NCI-H1048 (cell line): Measurements from ENCODE around the gene TREX2.

Experiments
- DNase-seq: peaks from one replicate; lab custom pipeline; 2025; lab: John Stamatoyannopoulos, UW

TREX2 gene

GRCh38 chrX:153433781-153434285 lies 12.0 kb downstream of the TREX2 start:
- DNase-seq, result no peak

DNA sequence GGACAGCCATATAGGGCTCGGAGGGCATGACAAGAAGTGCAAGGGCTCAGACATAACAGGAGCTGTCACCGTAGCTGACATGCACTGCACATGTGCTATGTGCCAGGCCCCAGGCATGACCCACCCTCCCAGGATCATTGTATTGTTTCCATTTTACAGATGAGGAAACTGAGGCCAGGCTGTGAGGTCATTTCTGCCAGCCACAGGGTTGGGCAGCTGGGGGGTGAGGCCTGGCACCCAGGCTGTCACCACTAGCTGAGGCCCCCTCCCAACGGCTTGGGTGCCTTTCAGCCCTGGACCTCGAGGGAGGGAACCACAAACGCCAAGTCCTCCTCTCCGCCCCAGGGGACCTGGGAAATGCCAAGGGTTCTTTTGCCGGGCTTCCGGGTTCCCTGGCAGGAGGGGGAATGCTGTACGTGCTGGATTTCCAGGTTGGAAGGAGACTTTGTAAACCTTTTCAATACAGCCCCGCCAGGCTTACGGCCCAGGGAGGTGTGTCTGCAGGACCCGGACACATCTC lies 12.6 kb downstream of the TREX2 start:
- DNase-seq, result no peak

- no peak for DNase-seq
These were observed 15.1 kb downstream of the TREX2 start for GRCh38 chrX:153430796-153431195.

GRCh38 chrX:153426204-153426603 lies 19.7 kb downstream of the TREX2 start:
- no peak for DNase-seq

DNA sequence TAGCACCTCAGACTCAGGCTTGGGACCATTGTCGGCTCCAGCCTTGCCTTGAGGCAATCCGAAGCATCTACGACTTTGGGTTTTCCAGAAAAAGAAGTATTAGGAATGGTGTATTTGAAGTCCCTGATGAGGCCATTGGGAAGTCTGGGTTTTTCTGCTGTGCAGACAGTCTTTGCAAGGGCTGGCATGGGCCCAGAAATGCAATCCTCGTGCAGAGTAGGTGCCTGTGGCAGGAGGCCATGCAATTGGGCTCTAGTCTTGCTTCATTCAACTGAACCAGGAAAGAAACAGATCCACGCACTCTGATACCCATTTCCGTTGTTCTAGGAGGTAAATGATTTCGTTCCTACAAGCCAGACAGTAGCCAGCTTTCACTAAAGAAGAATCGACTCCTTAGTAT lies 22.2 kb downstream of the TREX2 start:
- no peak for DNase-seq

DNA sequence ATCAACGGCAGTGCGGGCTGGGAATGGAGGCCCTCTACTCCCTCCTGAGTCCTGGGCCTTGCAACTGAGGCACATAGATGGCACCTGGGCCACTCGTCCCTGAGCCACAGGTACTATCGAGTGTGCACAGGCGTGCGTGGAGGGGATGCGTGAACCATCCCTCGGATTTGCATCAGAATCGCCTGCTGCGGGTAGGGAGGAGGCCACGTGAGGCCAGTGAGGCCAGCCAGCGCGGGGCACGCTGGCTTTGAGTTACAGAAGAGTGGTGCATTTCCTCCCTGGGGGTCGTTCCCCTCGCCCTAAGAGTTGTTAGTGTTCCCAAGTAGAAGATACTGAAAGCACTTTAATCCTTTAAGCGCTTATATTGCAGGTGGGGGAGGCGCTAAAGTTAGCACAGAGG lies 24.0 kb downstream of the TREX2 start:
- no peak for DNase-seq

GRCh38 chrX:153420851-153421599 lies 24.8 kb downstream of the TREX2 start:
- DNase-seq, result no peak

DNA sequence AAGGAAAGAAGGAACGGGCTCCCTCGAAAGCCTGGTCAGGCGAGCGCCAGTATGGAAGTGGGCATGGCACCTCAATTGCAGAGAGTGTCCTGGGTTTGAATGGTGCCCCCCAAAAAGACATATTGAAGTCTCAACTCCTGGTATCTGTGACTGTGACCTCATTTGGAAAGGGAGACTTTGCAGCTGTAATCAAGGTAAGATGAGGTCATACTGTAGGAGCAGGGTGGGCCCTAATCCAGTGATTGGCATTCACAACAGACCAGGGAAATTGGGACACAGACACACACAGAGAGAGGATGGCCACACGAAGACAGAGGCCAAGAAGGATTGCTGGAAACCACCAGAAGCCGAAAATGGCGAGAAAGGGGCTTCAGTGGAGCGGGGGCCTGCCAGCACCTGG lies 28.2 kb downstream of the TREX2 start:
- no peak for DNase-seq

DNA sequence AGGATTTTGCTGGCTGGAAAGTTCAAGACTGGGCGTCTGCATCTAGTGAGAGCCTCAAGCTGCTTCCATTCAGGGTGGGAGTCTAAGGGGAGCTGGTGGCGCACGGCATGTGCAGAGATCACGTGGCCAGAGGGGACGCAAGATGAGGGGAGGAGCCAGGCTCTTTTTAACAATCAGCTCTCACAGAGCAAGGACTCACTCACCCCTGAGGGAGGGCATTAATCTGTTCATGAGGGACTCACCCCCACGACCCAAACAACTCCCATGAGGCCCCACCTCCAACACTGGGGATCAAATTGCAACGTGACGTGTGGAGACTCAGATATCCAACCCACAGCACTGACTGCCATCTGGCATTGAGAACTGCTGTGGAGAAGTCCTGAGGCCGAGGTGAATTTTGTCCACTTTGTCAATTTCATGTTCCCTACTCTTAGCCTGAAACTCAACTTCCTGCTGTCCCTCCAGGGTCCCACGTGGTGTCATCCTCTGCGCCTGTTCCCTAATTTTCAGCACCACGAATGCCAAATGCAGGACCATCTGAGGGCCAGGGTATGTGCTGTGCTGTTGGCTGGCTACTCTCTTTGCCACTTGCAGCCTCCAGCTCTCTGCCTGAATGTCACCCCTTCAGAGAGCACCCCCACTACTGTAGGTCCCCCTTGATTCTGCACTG lies 28.9 kb downstream of the TREX2 start:
- no peak for DNase-seq

DNA sequence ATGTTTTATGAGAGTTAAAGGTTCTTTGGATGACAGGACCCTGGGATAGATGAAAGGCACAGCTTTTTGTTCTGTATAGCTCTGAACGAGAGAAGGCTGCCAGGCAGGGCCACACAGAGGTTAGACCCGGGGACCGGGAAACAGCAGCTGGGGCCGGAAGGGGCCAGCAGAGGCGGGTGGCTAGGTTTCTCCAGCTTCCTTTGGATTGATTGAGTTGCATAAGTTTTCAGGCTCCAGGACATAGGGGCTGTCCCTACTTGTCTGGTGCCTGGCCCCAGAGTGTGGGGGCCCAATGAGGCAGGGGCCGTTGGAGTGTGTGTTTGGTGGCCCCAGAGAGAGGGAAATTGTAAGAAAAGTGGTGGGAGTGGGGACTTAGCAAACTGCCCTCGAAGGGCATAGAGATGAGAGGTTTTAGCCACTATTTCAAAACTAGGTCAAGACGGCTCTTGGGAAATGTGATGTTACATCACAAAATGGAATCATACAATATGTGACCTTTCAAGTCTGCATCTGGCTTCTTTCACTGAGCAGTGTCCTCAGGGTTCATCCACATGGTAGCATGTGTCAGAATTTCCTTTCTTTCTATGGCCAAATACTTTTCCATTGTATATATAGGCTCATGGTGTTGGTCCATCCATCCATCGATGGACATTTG lies 30.9 kb downstream of the TREX2 start:
- no peak for DNase-seq

- DNase-seq, result no peak
These were observed 32.1 kb downstream of the TREX2 start for GRCh38 chrX:153413731-153414130.

DNA sequence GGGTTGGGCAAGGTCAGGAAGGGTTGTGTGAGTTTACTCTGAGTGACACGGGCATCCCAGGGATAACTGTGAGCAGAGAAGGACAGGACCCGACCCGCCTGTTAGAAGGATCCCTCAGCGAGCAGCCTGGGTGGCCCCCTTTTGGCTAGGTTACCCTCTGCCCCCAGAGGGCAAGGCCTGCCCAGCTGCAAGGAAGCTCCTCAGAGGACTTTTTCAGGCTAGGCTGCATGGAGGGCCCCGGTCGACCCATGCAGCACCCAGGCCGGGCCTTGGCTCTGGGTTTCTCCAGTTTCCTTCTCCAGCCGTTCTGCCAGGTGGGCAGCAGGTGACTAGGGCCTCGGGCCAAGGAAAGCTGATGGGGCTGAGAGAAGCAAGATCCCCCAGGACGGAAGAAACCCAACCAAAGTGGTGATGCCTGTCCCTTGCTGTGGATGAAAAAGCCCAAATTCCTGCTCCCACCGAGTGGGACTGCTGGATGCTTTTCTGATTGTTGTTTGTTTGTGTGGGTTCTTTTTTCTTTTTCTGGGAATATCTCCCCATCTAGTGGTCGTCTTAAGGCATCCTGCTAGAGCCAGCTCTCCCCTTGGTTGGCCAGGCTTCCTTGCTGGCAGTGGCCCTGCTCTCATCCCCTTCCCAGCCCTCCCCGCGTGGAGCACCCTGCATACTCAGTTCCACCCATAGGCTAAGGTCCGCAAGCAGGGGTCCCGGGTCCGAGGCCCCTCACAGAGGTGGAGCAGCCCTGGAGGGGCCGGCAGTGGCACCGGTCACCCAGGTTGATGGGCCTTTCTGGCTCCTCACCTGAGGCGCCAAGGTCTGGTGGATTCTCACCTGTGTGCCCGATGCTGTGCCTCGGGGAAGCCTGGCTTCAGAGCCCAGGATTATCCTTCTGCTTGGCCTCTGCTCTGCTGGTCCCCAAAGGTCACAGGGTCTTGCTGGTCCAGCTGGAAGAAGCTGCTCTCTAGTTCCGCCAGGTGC lies 32.8 kb downstream of the TREX2 start:
- no peak for DNase-seq

DNA sequence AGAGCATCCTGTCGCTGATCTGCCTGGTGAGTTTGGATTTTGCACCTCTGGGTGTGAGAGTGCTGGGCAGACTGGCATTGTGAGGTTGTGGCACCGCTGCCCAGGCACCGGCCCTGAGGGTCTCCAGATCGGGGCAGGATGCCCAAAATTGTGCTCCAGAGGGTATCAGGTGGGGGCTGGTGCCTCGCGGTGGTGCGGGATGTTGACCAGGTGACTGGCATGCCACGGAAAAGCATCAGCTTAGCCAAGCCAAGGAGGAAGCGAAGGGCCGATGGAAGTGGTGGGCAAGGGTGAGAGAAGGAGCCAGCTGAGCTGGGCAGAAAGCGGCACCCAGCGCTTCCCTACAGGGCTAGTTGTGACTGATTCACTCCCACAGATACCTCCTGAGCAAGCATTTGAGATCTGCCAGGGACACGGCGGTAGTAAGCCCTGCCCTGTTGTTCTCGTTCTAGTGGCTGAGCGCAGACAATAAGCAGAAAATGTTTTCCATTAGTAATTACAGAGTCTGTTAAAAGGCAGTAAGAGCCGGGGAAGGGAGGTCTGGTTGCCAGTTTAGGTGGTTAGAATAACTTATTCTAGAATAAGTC lies 33.8 kb downstream of the TREX2 start:
- DNase-seq, result no peak

DNA sequence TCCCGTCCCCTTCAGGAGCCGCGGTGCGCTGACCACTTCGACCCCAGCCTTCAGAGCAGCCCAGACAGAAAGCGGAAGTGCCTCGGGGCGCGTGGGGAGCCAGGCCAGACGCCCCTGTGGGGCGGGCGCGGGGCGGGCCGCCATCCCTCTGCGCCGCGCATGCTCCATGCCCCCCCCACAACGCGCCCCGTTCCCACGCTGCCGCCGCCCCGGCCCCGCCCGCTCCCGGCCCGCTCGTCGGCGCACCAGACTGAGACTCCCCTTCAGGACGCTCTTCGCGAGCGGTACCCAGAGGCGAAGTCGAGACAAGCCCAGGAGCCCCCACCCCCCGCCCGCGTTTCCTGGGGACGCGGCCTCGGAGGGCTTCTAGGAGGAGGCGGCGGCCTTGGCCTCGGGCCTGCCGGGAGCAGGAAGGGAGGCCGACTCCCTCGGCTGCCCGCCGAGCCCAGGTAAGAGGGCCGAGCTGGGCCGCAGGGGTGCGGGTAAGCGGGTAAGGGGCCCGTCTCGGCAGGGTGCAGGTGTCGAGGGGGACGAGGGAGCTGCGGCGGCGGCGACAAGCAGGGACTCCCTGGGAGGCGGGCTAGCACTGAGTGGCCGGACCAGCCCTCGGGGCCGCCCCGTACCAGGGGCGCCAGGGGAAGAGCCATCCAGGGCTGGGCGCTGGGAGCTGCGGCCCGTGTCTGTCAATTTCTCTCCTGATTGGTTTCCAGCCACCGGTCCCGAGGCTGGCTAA lies 34.4 kb downstream of the TREX2 start, which contains the start of gene ZFP92:
TSS of gene ZFP92 (plus strand) at position 218 of the 733 bp plus-strand sequence. CDS start 6,851 bp downstream, outside the sequence.
- DNase-seq, result no peak

DNA sequence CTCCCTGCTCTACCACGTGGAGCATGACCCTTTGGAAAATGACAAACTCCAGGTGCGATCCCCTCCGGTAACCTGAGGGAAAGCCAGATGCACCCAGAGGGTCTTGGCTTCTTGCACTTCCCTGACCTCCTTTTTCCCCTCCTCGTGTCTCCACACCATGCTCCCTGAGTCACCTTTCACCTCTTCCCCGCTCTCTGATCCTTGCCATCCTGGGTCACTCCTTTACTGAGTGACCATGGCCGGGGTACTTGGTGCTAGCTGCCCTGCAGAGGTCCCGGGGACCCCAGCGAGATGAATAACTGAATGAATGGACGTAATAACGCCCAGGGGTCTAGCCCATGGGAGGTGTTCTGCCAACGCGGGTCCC lies 35.0 kb downstream of the TREX2 start:
- DNase-seq, result no peak

- DNase-seq, result no peak
These were observed 35.5 kb downstream of the TREX2 start for GRCh38 chrX:153410373-153410772.

DNA sequence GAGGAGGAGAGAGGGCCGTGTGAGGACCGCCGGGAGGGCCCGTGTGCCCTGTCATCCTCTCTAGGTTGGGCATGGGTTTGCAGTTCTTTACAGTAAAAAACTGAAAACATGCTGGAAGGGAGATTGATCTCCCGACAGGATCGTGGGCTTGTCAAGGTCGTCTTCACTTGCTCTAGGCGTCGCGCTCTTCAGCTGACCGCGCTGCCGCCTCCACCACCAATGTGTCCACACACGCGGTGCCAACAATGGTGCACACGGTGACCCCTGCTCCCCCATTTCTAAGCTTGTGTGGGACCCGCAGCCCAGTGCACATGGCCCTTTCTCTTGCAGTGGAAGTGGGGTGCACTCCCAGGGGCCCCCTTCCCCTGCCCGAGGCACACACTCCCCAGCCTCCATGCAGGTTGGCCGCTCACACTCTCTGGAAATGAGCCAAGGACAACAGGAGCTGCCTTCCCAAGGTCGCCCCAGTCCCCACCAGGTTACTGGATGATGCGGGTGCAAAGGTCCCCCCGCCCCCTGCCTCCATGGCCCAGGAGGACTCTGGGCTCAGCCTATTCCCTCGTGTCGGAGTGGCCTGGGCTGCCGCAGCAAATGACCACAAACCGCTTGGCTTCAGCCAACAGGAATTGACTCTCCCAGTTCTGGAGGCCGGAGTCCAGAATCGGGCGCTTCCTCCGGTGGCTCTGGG lies 36.3 kb downstream of the TREX2 start:
- DNase-seq, result no peak

DNA sequence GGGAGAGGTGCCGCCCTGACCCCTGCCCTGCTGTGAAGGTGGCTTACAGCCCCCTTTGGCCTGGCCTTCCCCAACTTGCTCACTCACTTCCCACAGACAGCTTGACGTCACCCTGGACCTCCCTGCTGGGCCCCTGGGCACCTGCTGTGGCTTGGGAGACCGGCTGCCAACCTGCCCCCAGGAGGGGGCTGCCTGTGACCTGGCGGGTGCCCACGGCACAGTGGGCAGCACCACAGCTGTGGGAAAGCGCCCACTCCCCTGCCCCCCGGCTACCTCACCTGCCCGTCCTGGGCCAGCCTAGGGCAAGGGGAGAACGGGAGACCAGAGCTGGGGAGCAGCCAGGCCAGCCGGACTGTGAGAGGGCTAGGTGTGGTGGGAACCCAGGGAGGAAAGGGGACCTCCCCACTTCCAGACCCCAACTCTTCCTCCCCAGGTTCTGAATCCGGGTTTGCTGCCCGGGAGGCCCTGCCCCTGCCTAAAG lies 36.9 kb downstream of the TREX2 start:
- no peak for DNase-seq

DNA sequence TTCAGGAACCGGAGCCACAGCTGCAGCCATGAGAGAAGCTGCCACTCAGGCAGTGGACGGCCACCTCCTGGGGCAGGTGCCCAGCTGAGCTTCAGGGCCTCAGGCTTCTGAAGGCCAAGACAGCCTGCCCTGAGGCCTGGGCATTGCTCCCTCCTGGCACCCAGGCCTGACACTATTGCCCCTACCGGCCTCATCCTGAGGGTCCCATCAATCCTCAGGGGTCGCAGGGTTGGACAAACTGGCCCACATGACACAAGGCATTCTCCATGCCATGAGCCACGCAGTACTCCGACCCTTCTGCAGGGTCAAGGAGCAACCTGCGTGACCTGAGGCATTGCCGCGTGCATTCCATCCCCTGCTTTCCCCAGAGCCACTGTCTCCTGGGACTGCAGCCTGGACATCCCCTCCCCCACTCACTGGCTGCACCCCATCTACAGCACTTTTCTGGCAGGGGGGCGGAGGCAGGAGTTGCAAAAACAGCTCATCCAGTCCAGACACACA lies 37.6 kb downstream of the TREX2 start:
- no peak for DNase-seq
